K562 treated with DMSO at 1 percent for 12 hours (cell line): ENCODE measurements around the gene MICALL2. TPM values are rescaled to one million over a fixed set of nuclear protein-coding genes. Genes with fewer than 3 reads are reported as not detected.

ENCODE experiments used
- total RNA-seq: library from RNA; unstranded; fragments of 300-600 nt; gene quantifications from 2 replicates; pipeline ENCODE4 v1.2.3, GENCODE V29; 2022; ENCODE audit not compliant: insufficient read depth

The MICALL2 gene
- total RNA-seq: 41.6 and 43.7 TPM in 2 replicates

DNA sequence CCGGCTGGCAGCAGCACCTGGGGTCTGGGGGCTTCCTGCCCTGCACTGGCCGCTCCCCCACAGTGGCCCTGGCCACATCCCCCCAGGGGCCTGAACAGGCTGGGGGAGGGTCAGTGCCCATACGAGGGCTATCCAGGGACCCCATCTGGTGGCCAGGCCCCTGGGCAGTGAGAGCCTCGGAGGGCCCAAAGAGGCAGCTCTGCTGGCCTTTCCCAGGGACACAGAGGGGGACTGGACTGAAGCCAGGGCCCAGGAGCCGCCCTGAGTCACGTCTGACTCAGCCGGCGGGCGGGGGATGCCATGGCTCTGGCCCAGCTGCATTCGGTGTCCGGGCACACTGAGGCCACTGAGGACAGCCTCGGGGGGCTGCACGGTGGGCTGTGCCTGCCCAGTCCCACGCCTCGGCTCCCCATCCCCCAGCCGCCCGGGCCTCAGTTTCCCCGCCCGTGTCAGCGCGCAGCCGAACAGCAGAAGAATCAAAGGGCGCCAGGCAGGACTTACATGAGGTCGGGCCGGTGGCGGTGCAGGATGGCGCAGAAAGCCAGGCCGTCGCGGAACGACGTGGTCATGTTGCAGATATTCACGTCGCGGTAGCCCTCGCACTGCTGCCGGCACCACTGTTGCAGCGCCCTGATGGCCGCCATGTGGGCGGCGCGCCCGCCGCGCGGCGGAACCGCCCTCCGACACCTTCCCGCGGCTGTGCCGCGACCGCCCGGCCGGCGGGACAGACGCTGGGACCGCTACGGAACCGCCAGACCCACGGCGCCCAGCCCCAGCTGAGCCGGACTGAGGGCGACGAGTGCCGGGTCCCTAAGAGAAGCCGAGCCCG lies at the start of gene MICALL2:
TSS of gene MICALL2 (minus strand) at position 788 of the 829 bp plus-strand sequence. CDS start at position 644, 144 bp downstream.

DNA sequence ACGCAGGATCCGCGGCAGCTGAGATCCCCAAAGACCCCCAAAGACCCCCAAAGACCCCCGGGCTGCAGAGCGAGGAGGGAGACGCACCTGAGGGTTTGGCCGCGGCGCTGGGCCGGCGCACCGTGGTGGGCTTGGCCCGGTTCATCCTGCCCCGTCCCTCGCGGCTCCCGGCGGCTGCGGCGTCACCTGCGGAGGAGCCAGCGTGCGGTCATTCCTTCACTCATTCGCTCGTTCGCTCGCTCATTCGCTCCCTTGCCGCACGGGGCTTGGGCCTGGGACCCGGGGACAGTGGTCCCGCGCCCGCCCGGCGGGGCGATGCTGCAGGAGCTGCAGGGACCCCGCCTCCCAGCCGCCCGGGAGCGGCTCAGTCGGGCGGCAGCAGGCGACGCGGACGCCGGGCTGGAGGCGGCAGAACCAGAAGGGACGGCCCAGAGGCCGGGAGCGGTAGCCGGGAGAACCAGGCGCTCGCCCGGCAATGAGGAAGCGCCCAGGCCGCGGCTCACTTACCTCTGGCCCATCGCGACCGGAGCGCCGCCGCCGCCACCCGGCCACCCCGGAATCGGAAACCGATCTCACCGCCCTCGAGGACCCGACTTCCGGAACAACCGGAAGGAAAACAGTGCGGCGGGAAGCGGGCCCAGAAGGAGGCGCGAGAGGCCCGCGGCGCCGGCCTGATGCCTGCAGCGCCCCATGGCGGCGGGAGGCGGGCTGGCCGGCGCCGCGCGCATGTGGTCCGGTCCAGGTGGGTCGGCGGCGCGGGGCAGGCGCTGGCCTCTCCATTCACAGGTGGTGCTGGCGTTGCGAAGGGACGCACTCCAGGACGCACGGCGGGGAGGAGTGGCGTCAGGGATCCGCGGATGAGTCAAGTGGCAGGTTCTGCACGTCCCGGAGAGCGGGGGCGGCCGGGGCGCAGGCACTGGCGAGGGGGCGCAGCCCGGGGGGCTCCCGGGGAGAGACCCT lies 44.8 kb upstream of the MICALL2 start, which contains the start of gene INTS1:
TSS of gene INTS1 (minus strand) at position 574 of the 960 bp plus-strand sequence. CDS start at position 145, 429 bp downstream.

Other genes starting within 250 kb of the MICALL2 start
- not detected in 2 replicates for gene UNCX, start 226.6 kb downstream of the MICALL2 start, total RNA-seq
- 65.1 and 80.8 TPM in 2 replicates for gene INTS1, start 44.9 kb upstream of the MICALL2 start, total RNA-seq
- gene MAFK, start 71.2 kb upstream of the MICALL2 start, total RNA-seq: 7.6 and 14.1 TPM in 2 replicates
- not detected in 2 replicates for gene TMEM184A, start 96.7 kb upstream of the MICALL2 start, total RNA-seq
- 74.7 and 100 TPM in 2 replicates for gene PSMG3, start 110.6 kb upstream of the MICALL2 start, total RNA-seq
- 0.20 TPM in 1 of 2 replicates, not detected in the other for gene ELFN1, start 210.8 kb upstream of the MICALL2 start, total RNA-seq